HG03139 (cell line): Measurements from ENCODE around the gene MMP1.

Experiments used
- ATAC-seq: cut with Tn5 transposase; IDR thresholded peaks from one replicate; pipeline ENCODE4 v1.9.1; 2021; ENCODE audit not compliant: unreplicated experiment

Gene MMP1

DNA sequence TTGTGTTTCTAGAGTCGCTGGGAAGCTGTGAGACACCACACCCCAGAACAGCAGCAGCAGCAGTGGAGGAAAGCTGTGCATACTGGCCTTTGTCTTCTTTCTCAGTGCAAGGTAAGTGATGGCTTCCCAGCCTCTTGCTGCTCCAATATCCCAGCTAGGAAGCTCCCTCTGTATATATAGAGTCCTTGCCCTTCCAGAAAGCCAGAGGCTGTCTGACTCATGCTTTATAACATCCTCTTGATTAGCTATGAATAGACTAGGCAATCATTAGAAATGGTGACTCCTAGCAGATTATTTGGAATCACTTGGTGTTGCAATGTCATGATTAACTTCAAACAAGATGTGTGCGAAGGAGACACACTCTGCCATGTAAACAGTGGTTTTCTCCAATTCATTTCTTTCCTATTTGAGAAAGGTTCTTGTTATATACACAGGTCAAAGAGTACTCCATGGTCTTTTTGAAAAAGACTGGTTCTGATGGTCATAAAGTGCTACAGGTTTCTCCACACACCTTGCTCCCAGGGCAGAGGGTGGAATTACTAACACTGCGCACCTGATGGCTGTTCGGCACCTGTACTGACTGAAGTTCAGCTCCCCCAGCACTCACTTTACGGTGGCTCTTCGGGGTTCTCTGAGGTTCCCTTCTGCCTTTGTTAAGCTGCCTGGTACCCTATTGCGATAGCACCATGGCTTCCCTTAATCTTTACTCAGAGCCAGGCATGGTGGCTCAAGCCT lies at the start of gene MMP1:
Gene MMP1, minus strand, starts transcription at position 149 of the 735 bp plus-strand sequence. Its CDS starts 68 bp downstream, at position 81.
- no peak for ATAC-seq

DNA sequence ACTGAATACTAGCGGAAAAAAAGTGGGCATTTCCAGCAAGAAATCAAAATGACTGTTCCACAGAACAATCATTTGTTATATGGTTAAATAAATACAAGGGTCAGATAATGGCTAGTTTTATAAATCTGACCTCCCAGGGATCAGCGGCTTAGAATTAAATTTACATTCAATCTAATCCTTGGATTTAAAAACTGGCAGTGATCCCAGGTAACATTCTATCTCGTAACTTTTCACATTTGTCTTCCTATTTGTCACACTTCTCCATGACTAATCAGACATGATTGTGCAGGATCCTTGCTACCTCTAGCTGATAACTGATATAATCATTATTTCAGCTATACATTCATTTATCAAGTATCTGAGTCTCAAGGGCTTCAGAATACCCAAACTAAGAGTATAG lies 48.3 kb upstream of the MMP1 start:
- no peak for ATAC-seq

DNA sequence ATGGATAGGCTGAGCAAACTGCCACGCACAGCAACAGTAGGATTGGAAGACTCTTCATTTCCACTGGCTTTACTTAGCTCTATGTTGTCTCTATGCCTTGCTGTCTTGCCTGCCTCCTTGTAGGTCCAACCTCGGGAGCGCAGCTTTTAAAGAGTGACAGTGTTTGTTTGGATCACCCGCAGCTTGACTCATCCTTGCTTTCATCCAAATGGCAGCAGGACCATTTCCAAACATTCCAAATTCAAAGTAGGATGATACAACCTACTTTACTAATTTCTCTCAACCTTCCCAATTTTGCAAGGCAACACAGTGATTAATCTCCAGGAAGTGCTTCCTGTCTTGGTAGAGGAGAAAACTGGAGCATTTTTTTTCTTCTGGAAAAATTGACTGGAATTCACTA lies 45.5 kb upstream of the MMP1 start, which contains the start of gene MMP3:
Gene MMP3, minus strand, starts transcription at position 121 of the 400 bp plus-strand sequence. Its CDS starts 63 bp downstream, at position 58.
- ATAC-seq, result no peak

DNA sequence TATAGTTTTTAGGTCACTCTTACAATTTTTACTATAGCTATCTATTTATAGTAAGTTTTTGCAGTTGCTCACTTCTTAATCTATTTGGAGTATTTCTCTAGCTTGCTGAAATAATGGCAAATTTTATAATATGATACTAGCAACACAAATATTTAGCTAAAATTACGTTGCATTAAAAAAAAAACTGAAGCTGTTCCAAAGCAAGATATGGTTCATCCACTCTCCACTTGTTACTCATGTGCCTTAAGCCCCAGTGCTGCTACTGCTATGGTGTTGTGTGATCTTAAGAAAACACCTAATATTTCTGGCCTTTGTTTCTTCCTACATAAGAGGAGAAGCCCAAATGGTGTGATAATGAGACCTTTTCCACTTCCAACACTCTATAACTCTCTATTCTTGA lies 45.0 kb upstream of the MMP1 start:
- ATAC-seq, result no peak

DNA sequence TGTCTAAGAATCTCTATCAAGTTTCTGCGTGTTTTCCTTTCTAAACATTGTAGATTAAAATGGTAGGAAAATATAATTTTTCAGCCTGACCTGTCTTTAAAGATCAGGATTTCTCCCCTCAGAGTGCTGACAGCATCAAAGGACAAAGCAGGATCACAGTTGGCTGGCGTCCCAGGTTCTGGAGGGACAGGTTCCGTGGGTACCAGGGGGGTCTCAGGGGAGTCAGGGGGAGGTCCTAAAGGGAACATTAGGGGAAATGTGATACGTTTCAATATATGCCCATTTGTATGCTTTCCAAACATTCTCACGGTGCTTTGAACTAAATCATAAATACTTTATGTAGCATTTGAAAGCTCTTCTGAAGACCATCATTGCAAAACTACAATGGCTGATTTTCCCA lies 42.1 kb upstream of the MMP1 start:
- ATAC-seq, result no peak

DNA sequence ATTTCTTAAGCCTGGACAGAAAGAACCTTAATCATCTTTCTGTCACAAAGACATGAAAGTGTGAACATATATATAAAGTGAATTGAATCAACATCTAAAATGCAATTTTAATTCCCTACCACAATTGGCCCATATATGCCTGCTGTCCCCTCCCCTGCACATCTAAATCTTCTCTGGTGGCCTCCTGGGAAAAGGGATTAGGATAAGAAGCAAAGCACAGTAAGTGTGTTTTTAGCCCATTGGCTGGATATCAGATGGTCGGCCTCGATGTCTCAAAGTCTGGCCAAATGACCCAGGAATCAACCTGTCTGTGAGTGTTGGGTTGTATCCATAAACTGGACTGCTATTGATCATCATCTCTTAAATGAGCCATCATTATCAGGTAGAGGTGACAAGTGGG lies 39.7 kb upstream of the MMP1 start:
- ATAC-seq, result no peak

DNA sequence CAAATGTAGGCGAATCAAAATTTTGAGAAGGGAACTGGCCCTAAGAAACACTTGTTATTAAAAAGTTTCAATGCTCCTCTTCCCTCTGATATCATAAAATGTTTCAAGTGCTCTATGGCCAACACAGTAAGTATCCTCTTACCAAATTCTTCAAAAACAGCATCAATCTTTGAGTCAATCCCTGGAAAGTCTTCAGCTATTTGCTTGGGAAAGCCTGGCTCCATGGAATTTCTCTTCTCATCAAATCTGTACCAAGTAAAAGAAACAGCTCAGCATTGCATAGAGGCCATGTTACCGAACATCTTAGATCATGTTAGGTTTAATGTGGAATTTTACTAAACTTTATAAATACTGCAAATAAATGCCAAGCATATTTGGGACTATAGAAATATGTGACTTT lies 39.2 kb upstream of the MMP1 start:
- no peak for ATAC-seq

DNA sequence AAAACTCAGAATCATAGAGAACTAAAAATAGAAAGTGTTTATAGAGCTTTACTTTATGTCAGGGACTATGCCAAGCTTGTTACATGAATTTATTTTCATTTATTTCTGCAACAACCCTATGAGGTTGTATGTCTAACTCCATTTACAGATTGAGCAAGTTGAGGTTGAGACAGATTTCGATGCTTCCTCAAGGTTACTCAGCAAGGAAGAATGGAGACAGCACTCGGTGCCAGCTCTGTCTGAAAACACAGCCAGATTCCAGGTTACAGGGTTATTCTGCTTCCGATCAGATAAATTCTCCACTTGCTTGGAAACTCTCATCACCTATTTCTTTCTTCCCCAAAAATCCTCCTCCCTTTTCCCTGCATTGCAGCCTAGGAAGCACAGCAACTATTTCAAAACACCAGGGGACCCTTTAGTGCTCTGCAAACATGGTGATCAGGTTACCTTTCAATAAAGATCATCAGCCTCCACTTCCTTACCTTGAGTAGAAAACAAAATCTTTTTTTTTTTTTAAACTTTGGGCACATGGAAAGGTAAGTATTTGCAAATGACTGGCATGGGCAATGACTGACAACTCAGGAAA lies 38.4 kb upstream of the MMP1 start:
- ATAC-seq, result no peak

DNA sequence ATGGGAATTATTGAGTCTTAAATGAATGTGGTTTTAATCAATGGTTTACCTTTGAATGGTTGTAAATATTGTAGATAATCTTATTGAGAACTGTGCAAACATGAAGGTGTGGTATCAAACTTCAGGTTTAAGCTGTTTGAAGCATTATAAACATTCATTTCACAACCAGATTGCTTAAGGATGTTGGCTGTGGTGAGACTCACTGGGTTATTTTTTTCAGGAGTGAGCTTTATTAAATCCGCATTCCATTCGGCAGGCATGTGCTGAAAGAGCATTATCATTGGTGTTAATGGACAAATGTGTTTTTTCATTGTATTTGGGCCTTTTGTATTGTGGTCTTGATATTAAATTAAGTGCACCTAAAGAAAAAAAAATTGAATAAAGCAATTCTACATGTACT lies 35.8 kb upstream of the MMP1 start:
- no peak for ATAC-seq

DNA sequence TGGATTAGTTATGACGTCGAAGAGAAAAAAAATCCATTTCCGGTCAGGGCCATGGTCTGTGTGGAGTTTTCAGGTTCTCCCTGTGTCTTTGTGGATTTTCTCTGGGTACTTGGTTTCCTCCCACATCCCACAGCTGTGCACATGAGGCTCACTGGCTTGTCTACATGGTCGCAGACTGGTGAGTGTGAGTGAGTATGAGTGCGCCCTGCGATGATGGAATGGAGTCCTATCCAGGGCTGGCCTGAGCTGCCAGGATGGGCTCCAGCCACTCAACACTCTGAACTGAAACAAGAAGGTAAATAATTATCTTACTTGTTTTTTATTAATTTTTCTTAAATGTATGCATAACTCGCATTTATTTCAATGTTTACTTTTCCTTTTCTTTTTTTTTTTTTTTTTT lies 34.7 kb upstream of the MMP1 start:
- ATAC-seq, result no peak

DNA sequence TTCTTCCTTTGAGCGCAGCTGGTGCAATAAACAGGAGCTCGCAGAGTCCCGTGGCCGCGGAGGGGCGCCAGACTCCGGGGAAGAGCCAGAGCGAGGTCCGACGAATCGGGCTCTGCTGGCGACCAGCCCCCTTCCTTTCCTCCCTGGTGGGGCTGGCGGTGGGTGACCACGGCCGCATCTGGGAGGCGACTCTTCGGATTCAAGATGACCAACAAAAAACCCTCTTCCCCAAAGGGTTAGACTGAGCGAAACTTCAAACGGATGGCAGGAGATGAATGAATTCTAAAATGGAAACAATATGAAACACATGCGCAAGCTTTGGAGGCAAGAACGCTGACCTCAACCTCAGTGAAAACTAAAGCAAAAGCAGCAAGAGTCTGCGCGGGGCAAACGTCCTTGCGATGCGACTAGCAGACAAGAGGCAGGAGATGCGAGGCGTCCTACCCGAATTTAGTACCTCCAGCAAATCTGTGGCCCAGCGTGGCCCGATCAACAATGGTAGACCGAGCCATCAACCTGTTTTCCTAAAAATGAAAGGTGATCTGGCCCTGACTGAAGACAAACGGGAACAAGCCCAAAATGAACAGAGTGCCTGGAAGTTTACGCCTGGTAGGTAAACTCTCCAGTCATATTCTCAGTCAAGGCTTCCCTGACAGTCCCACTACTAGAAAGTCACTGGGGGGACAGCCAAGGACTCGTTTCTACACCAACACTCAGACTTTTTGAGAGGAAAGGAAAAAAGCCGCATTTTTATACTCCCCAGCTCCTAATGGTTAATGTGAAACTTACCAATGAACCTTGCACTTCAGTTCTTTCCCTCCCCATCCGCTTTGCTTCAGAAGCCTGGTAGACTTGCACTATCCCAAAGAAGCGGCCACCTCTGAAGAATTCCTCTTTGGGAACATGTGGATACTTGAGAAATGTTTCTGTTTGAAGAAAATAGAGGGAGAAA lies 33.8 kb upstream of the MMP1 start:
- no peak for ATAC-seq

DNA sequence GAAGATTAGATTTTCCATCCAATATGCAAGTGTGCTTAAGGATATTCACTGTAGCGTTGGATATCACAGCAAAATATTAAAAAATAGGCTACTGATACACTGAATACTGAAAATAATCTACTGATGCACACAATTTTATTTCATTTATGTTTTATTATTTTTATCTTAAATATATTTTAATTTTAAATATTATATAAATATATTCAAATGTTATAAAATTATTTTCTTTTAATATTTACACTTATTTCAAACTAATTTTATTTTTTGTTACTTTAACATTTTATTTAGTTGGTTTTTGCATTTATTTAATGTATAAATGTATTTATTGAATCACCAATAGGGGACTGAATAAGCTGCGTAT lies 33.1 kb upstream of the MMP1 start:
- no peak for ATAC-seq

DNA sequence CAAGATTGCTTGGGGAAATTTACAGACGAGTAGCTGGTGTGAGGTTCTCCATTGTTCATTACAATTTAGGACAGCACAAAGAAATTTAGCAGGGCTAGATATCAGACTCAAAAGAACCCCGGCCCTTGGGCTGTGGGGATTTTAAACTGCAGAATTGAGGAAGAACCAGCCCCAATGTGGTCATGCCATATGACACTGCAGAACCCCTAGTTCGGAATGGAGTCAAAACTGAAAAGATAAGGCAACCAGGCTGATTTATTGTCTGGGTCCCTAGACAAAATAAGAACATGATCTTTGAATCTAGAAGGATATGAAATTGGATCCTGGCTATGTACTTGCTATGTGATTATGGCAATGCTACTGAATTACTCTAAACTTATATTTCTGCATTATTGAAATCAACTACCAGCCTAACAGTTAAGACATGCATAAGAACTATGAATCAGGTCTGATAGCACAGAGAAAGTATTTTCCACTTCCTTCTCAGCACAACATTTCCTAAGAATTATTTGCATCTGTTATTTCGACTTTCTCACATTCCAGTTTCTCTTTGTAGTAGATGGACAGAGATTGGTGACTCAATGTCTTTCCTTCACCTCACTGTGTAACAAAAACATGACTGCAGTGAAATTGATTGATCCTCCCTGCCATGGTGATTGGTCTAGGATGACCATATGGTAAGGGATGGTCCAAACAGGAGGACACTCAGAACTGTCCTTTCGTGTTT lies 32.2 kb upstream of the MMP1 start:
- ATAC-seq, result no peak

DNA sequence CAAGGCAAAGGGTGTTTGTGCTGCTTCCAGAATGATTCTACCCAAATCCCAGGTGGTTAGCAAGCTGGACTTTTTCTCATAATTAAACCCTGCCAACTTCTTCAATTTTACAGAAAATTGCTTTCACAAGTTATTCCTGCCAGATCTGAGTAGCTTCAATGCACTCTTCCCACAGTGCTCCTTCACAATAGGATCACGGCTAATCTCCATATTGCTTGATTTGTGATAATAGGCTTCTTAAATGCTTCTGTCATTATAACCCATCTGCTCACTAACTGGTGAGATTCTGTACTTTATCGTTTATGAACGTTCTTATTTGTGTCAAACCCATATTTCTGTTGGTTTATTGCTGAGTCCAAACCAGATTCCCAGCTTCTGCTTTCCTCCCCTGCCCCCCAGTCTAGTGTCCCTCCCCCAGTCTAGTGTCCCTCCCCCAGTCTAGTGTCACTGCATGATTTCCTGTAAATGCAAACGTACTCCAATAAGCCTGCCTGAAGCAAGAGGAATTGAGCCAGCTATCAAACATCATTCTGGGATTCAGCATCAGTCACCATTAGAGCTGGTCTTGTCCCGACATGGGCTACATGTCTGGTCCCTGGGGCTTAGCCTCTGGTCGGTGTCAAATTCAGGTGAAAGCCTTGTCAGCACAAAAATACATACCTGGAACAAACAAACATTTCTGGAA lies 31.5 kb upstream of the MMP1 start:
- no peak for ATAC-seq

DNA sequence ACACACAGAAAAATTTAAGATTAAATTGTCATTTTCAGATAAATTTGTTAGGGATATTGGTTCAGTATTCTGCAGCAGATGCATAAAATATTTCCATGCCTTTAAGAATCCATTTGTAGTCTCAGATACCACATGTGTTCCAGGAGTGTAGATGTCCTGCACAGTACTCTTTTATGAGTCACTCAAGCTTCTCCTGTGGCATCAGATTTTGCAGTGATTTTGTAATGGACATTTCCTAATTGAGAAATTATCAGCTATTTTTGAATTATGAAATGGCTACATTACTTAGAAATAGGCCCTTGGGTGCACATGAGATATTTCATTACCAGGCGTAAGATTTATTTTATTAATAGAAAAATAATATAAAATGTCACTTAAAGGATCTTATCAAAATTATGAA lies 26.6 kb upstream of the MMP1 start:
- no peak for ATAC-seq

DNA sequence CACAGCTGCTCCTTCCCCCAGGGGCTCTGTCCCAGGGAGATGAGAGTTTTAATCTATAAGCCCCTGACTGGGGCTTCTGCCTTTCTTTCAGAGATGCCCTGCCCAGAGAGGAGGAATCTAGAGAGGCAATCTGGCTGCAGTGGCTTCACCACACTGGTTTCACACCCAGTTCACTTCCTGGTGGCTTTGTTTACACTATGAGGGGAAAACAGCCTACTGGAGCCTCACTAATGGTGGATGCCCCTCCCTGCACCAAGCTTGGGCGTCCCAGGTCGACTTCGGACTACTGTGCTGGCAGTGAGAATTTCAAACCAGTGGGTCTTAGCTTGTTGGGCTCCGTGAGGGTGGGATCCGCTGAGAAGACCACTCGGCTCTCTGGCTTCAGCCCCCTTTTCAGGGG lies 21.5 kb upstream of the MMP1 start:
- no peak for ATAC-seq

DNA sequence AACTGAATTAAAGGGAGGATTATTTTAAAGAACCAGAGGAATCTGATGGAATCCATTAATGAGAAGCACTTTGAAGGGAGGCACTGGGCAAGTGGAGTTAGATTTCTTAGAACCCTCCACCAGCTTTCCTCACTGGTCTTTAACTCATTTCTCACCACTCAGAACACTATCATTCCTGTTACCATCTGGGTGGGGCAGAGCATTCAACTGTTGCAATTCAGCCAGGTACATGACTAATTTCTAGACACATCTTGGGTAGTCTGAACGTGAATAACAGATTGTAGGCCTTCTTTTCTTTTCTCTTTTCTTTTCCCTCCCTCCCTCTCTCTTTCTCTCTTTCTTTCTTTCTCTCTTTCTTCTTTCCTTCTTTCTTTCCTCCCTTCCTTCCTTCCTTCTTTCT lies 15.5 kb upstream of the MMP1 start:
- ATAC-seq, result no peak

DNA sequence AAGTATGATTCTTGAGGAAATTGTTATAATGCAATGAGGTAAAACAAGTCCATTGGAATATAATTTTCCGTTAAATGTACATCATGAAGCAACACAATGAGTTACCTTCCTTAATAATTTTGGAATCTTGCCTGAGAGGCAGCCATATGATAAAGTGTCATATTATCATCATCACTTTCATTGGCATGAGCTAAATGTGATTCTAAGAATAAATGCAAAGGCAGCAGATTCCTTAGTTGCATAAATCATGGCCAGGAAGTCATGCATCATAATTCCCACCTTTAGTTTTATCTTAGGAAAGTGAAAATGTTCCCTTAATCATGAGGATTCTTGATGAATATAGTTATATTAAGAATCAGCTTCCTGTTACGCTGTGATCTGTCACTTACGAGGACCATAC lies 14.2 kb upstream of the MMP1 start:
- ATAC-seq, result no peak

DNA sequence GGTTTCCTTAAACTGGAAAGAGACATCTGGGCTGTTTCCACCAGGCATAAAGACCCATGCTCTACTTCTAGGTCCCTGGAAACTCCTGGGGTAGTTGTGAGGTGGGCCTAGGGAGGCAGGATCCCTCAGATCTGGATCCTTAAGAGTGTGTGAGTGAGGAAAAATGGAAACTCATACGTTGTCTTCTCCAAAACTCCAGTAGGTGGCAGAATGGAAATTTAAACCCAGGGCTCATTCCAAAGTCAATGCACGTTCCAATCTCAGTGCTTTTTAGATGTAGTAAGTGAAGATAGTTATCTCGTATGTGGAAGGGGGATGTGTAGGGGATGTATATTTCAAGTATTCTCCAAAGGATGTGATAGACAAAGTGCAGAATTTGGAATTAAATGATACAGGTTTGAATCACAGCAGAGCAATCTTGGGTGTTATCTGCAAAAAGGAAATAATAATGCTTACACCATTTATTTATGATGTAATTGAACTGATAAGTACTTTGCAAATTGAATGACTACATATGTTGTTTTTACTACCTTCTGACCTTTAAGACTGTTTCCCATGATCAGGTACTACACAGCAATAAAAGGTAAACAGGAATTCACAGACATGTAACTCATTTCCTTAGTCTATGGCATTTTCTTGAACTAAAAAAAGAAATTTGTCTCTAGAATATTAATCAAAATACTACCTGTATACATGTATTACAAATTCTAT lies 13.1 kb upstream of the MMP1 start:
- ATAC-seq, result no peak

DNA sequence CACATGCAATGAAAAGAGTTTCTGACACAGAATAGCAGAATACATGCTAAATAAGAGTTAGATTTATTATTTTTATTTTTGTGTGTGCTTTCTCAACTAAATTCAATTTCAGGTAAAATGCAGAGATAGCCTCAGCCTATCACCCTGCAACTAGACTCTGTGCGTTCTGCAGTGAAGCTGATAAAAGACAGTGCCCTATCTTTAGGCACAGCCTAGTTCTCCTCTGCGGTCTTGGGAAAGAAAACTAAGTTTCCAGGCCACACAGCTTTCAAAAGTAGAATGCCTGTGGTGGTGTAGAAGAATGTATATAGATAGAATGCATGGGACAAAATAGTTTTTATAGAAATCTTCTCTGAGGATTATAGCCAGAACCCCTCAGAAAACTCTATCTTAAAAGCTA lies 12.0 kb upstream of the MMP1 start:
- ATAC-seq, result no peak
